PC-9 (cell line): ENCODE measurements around the gene TMEM39B. TPM values are rescaled to one million over a fixed set of nuclear protein-coding genes. Genes with fewer than 3 reads are reported as not detected.
"Not testable (repeated sequence)": the region's sequence is repeated elsewhere in the genome, so short reads cannot be mapped to it uniquely, and the experiment has no call there.

Experiments used
- BruUV-seq: library from RNA; stranded (reverse); fragments of 400-500 nt; replicated peaks from 2 replicates; lab custom pipeline; 2021; lab: Mats Ljungman, UMichigan
- CTCF ChIA-PET: fragments of 300-600 bp; sonication (Branson Sonifier 250); formaldehyde crosslinking; loops from one replicate; lab custom pipeline; 2022; ENCODE audit warnings: antibody characterized with exemption; lab: Charles Lee
- POLR2A ChIA-PET: fragments of 300-600 bp; sonication (Branson Sonifier 250); formaldehyde crosslinking; loops from one replicate; lab custom pipeline; 2022; ENCODE audit warnings: antibody characterized with exemption; ENCODE audit not compliant: unreplicated experiment; lab: Charles Lee
- DNase-seq, 2 experiments: peaks; one replicate each; pipeline versions ENCODE4 v3.0.0 to v3.0.0-alpha.2; 2015 to 2022; ENCODE audit warnings: mixed read lengths in 1 of 2
- H2AFZ ChIP-seq: fragments of 200-600 bp; sonication (generic); 2 replicates; pipeline ENCODE4 v1.8.1; 2017; ENCODE audit warnings: antibody characterized with exemption
- H3F3A ChIP-seq: fragments of 200-600 bp; sonication (generic); 2 replicates; pipeline ENCODE4 v1.8.1; 2017; ENCODE audit warnings: antibody characterized with exemption, mild to moderate bottlenecking, low read depth; ENCODE audit not compliant: insufficient read depth
- H3K27ac ChIP-seq: fragments of 200-600 bp; sonication (generic); 2 replicates; pipeline ENCODE4 v1.6.1; 2016; ENCODE audit warnings: mixed run types
- H3K27me3 ChIP-seq: fragments of 200-600 bp; sonication (generic); 2 replicates; pipeline ENCODE4 v1.6.1; 2016; ENCODE audit warnings: low read depth, mixed run types; ENCODE audit not compliant: insufficient read depth
- H3K36me3 ChIP-seq: fragments of 200-600 bp; sonication (generic); 2 replicates; pipeline ENCODE4 v1.6.1; 2016; ENCODE audit warnings: low read depth, mixed run types
- H3K4me1 ChIP-seq: fragments of 200-600 bp; sonication (generic); replicated peaks from 2 replicates; pipeline ENCODE4 v1.6.1; 2016; ENCODE audit warnings: mixed run types; ENCODE audit not compliant: insufficient read depth
- H3K4me2 ChIP-seq: fragments of 200-600 bp; sonication (generic); 2 replicates; pipeline ENCODE4 v1.6.1; 2017; ENCODE audit warnings: mixed run types
- H3K4me3 ChIP-seq: fragments of 200-600 bp; sonication (generic); 2 replicates; pipeline ENCODE4 v1.6.1; 2016; ENCODE audit warnings: mixed run types
- H3K79me2 ChIP-seq: fragments of 200-600 bp; sonication (generic); 2 replicates; pipeline ENCODE4 v1.6.1; 2017; ENCODE audit warnings: low read depth, mixed run types
- H3K9me2 ChIP-seq: fragments of 200-600 bp; sonication (generic); 2 replicates; pipeline ENCODE4 v1.8.1; 2017; ENCODE audit warnings: mild to moderate bottlenecking; ENCODE audit not compliant: insufficient read depth
- H3K9me3 ChIP-seq: fragments of 200-600 bp; sonication (generic); 2 replicates; pipeline ENCODE4 v1.8.1; 2016; ENCODE audit warnings: low read depth; ENCODE audit not compliant: insufficient read depth
- H4K20me1 ChIP-seq: fragments of 200-600 bp; sonication (generic); 2 replicates; pipeline ENCODE4 v1.8.1; 2017; ENCODE audit not compliant: insufficient read depth
- EZH2 ChIP-seq: fragments of 200-600 bp; sonication (generic); IDR thresholded peaks from 2 replicates; pipeline ENCODE4 v1.8.0; 2017; ENCODE audit warnings: antibody characterized with exemption, low read depth
- intact Hi-C: fragments of 100-400 bp; cut with micrococcal nuclease; formaldehyde crosslinking; loops from one replicate; pipeline ENCODE4 v1.10.0; 2022; ENCODE audit not compliant: unreplicated experiment
- total RNA-seq: library from RNA; stranded (reverse); gene quantifications from 2 replicates; pipeline ENCODE4 v1.2.3, GENCODE V29; 2021
- TF ChIP-seq, protein P1 (sequence below): fragments of 200-600 bp; sonication (generic); conservative IDR thresholded peaks from 2 replicates; pipeline ENCODE4 v1.6.1; 2017; ENCODE audit warnings: mixed run types, antibody characterized with exemption, mild to moderate bottlenecking, moderate library complexity

The TMEM39B gene
- total RNA-seq, 1 experiment from 2014 or later = 27.2 TPM

GRCh38 chr1:32137111-32137510 lies 64.4 kb downstream of the TMEM39B start:
- H3K4me1 ChIP-seq = peaks cover 32% of the 10 kb centered on the region
- peaks cover 56% of the 10 kb centered on the region for H4K20me1 ChIP-seq
- no peaks in the 10 kb centered on the region for H3K9me3 ChIP-seq
- POLR2A ChIA-PET = no interaction called here
- TF ChIP-seq, protein P1, sequence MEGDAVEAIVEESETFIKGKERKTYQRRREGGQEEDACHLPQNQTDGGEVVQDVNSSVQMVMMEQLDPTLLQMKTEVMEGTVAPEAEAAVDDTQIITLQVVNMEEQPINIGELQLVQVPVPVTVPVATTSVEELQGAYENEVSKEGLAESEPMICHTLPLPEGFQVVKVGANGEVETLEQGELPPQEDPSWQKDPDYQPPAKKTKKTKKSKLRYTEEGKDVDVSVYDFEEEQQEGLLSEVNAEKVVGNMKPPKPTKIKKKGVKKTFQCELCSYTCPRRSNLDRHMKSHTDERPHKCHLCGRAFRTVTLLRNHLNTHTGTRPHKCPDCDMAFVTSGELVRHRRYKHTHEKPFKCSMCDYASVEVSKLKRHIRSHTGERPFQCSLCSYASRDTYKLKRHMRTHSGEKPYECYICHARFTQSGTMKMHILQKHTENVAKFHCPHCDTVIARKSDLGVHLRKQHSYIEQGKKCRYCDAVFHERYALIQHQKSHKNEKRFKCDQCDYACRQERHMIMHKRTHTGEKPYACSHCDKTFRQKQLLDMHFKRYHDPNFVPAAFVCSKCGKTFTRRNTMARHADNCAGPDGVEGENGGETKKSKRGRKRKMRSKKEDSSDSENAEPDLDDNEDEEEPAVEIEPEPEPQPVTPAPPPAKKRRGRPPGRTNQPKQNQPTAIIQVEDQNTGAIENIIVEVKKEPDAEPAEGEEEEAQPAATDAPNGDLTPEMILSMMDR = no peak
- TF ChIP-seq EZH2 = no peak
- H3K79me2 ChIP-seq = peaks cover 84% of the 10 kb centered on the region
- CTCF ChIA-PET = no interaction called here
- no peak overlapping the region for H3K4me2 ChIP-seq
- H3F3A ChIP-seq = peaks cover 53% of the 10 kb centered on the region
- H2AFZ ChIP-seq = no peak overlapping the region
- no peaks in the 10 kb centered on the region for H3K9me2 ChIP-seq
- no peak for DNase-seq
- no peak overlapping the region for H3K4me3 ChIP-seq
- intact Hi-C loops = no loop called here
- peaks cover 4% of the 10 kb centered on the region; the same call in 1 of the 2 replicates for H3K36me3 ChIP-seq
- no peaks in the 10 kb centered on the region for H3K27me3 ChIP-seq
- BruUV-seq = no TSS peak
- no peak overlapping the region for H3K27ac ChIP-seq

DNA sequence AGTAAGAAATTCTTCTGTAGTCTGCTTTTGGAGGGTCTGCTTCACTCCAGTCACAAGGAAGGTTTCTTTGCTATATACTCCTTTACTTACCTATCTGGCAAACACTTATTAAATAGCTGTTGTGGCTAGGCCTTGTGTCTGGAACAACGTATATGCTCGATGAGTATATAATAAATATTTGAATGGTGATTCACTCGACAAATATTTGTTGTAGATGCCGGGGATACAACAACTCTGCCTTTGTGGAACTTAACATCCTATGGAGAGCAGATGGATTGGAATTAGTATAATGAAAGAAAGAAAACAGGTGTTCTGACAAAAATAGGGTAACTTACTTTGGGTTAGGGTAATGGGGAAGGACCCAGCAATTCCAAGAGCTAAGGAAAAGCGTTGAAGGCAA lies 66.2 kb downstream of the TMEM39B start:
- peaks cover 23% of the 10 kb centered on the region for H3K4me1 ChIP-seq

DNA sequence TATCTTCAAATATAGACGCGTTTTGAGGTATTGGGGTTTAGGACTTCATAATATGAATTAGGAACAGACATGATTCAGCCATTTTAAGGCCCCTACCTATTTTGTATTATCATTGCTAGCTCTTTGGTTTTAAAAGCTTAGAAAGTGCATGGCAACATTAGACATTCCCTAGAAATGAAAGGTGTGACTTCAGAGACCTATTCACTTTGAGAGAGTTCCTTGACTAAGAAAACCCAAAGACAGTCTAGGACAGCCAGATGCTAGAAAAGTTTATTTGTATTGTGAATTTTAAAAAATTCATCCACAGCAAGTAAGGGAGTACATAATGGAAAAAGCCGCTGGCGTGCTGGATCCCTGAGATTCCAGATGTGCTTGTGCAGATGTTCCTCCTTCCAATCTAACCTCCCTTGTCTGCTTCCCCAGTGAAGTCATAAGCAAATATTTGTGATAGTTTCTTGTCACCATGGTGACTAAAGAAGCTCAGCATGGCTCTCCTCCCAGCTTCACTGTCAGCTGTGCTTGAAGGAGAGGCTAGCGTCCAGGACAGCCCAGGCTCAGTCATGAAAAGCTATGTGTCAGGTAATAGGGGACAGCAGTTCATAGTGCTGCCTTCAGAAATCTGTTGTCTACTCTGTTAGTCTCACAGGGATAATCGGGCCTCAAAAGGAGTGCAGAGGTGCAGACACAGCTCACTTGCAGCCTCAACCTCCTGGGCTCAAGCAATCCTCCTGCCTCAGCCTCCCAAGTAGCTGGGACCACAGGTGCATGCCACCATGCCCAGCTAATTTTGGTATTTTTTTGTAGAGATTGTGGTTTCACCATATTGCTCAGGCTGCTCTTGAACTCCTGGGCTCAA lies 69.9 kb downstream of the TMEM39B start:
- ChIA-PET POLR2A (interaction anchor here (0.6 to 0.8 kb wide), 3 partner anchors 35 to 311 kb away, joined by 3 to 15 read pairs (median 5); partner anchors contain the start of gene KPNA6), CTCF (no interaction called here)
- Histone ChIP-seq H3K9me2 (no peaks in the 10 kb centered on the region), H3K27me3 (no peaks in the 10 kb centered on the region), H4K20me1 (peaks cover 42% of the 10 kb centered on the region), H2AFZ (no peak overlapping the region), H3K4me3 (no peak overlapping the region), H3K4me2 (no peak overlapping the region), H3K4me1 (peaks cover 26% of the 10 kb centered on the region), H3K36me3 (peaks cover 4% of the 10 kb centered on the region; the same call in 1 of the 2 replicates), H3K27ac (no peak overlapping the region), H3F3A (peaks cover 32% of the 10 kb centered on the region), H3K79me2 (peaks cover 93% of the 10 kb centered on the region), H3K9me3 (0 out of 2 replicates have a peak, but pooled peaks cover 3% of the 10 kb centered on the region)
- no TSS peak for BruUV-seq
- DNase-seq = peak; percentile 17 to 52
- TF ChIP-seq, protein P1 = no peak
- TF ChIP-seq EZH2 = no peak
- intact Hi-C loops = no loop called here

More for the DNA sequence above, 66.2 kb downstream of the TMEM39B start:
- H3K4me3 ChIP-seq = no peak overlapping the region
- CTCF ChIA-PET = interaction anchor here (0.6 to 0.7 kb wide), 2 partner anchors 223 to 417 kb away, joined by 3 to 5 read pairs; no protein-coding TSS in a partner anchor
- intact Hi-C loops = no loop called here
- H2AFZ ChIP-seq = no peak overlapping the region
- H3K27me3 ChIP-seq = no peaks in the 10 kb centered on the region
- H3F3A ChIP-seq = peaks cover 46% of the 10 kb centered on the region
- POLR2A ChIA-PET = no interaction called here
- no peaks in the 10 kb centered on the region for H3K9me3 ChIP-seq
- H3K27ac ChIP-seq = peak overlapping the region; percentile 46
- no TSS peak for BruUV-seq
- no peak for TF ChIP-seq EZH2
- TF ChIP-seq, protein P1 = no peak
- peak overlapping the region; percentile 24 for H3K4me2 ChIP-seq
- peak in 1 of 2 experiments; percentile 87 for DNase-seq
- H3K36me3 ChIP-seq = peaks cover 4% of the 10 kb centered on the region; the same call in 1 of the 2 replicates
- H4K20me1 ChIP-seq = peaks cover 61% of the 10 kb centered on the region
- no peaks in the 10 kb centered on the region for H3K9me2 ChIP-seq
- H3K79me2 ChIP-seq = peaks cover 95% of the 10 kb centered on the region

- H3K9me3 ChIP-seq, DNase-seq, H2AFZ ChIP-seq, H3K9me2 ChIP-seq, CTCF ChIA-PET, intact Hi-C loops, H3K4me2 ChIP-seq, H3K36me3 ChIP-seq, H3K27ac ChIP-seq, H3K27me3 ChIP-seq, POLR2A ChIA-PET, BruUV-seq, H3K4me3 ChIP-seq: not testable (repeated sequence)
- Histone ChIP-seq H3K79me2 (peaks cover 94% of the 10 kb centered on the region), H3F3A (peaks cover 26% of the 10 kb centered on the region), H3K4me1 (peaks cover 22% of the 10 kb centered on the region), H4K20me1 (peaks cover 42% of the 10 kb centered on the region)
Measured at GRCh38 chr1:32143302-32143695, 70.6 kb downstream of the TMEM39B start.
